Esophagus (tissue), 2 donors: ENCODE results near the gene ITPA. TPM values are rescaled to one million over a fixed set of nuclear protein-coding genes. Genes with fewer than 3 reads are reported as not detected.

ENCODE experiments used
- H3K27ac ChIP-seq, 2 donors: one replicate each; pipeline ENCODE4 v1.5.1; 2013; ENCODE audit warnings: low read depth in 2 of 2, mild to moderate bottlenecking in 2 of 2, inconsistent platforms in 1 of 2, low read length in 1 of 2, moderate library complexity in 1 of 2
- H3K27me3 ChIP-seq, 2 donors: one replicate each; pipeline ENCODE4 v1.6.1; 2013; ENCODE audit warnings: low read length in 2 of 2, control low read depth in 1 of 2, mild to moderate bottlenecking in 1 of 2; ENCODE audit not compliant: insufficient read depth in 2 of 2, control insufficient read depth in 1 of 2
- H3K36me3 ChIP-seq, 2 donors: one replicate each; pipeline ENCODE4 v1.6.1; 2013; ENCODE audit warnings: low read length in 1 of 2; ENCODE audit not compliant: control insufficient read depth in 2 of 2, insufficient read depth in 2 of 2
- H3K4me1 ChIP-seq, 2 donors: one replicate each; pipeline ENCODE4 v1.6.1; 2013; ENCODE audit warnings: low read length in 1 of 2; ENCODE audit not compliant: control insufficient read depth in 2 of 2, insufficient read depth in 2 of 2
- H3K4me3 ChIP-seq, 2 donors: one replicate each; pipeline ENCODE4 v1.5.1; 2013; ENCODE audit warnings: low read length in 2 of 2, mild to moderate bottlenecking in 2 of 2, low read depth in 1 of 2, moderate library complexity in 1 of 2
- H3K9me3 ChIP-seq, 2 donors: one replicate each; pipeline ENCODE4 v1.6.1; 2013; ENCODE audit warnings: mild to moderate bottlenecking in 2 of 2, low read depth in 1 of 2, low read length in 1 of 2, moderate library complexity in 1 of 2; ENCODE audit not compliant: control insufficient read depth in 2 of 2, insufficient read depth in 1 of 2
- WGBS, 2 donors: extraction: QIAGEN DNeasy Blood & Tissue Kit; methylation state at CpG; one replicate each; pipeline ENCODE4 v1.1.7; 2013; 5-methylcytosine and 5-hydroxymethylcytosine counted together
- polyA plus RNA-seq, 2 donors: library from polyadenylated mRNA; stranded (reverse); fragments of 200-250 nt; gene quantifications; one replicate each; pipeline ENCODE4 v1.2.3, GENCODE V29; 2013
- donor health status: healthy with polysubstance abuse.
- donor health status: Bipolar disorder and iron deficiency.

Gene ITPA
- 10 to 100 TPM; 55.8 to 73.5 TPM for polyA plus RNA-seq

DNA sequence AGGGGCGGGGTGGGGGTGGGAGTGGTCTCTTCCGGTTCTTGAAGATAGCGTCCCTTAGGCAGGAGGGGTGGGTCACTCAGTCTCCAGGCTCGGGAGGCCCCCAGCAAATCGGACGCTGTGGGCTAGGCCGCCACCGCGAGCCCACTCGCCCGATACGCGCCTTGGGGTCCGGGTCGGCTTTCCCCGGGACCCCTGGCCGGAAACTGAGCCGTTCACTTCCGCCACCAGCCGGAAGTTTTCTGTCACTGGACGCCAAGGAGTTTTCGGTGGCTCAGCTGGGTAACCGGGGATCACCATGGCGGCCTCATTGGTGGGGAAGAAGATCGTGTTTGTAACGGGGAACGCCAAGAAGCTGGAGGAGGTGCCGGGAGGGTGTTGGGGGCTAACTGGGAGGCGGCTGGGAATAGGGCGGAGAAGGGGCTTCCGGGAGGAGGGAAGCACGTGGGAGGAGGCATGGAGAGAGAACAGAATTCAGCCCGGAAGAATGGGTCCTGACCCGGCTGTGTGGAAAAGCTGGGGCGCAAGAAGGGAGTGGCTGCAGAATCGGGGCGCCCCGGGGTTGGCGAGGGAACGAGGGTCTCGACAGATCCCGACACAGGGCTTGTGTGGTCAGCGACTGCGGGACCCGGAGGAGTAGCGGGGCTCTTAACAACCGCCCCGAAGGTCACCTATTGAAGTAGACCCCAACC, at the start of gene ITPA:
ITPA (plus strand) TSS at position 242 of the 689 bp plus-strand sequence; CDS start at position 296, 54 bp downstream.
- Histone ChIP-seq H3K9me3 (no peaks in the 10 kb centered on the region), H3K4me1 (peaks cover 0 to 4% of the 10 kb centered on the region in 2 donors), H3K36me3 (peaks cover 0 to 7% of the 10 kb centered on the region in 2 donors), H3K27ac (peak within 1 kb of the TSS; percentile 82 to 83), H3K4me3 (peak within 1 kb of the TSS; percentile 84 to 89), H3K27me3 (no peaks in the 10 kb centered on the region)
- WGBS, 2 donors = 0% methylated on average over 48 of the region's 48 CpGs

DNA sequence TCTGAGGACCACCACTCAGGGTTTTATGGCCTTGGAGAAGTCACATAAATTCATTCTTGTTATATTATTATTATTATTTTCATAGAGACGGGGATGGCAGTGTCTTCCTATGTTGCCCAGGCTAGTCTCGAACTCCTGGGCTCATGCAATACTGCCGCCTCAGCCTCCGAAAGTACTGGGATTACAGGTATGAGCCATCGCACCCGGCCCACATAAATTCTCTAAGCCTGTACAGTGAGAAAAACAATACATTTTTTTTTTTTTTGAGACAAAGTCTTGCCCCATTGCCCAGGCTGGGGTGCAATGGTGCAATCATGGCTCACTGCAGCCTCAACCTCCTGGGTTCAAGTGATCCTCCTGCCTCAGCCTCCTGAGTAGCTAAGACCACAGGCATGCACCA, 48.9 kb upstream of the ITPA start:
- no peaks in the 10 kb centered on the region for H3K36me3 ChIP-seq
- 91% methylated on average over 6 of the region's 6 CpGs for WGBS, 2 donors
- H3K27ac ChIP-seq = no peak overlapping the region
- H3K27me3 ChIP-seq = no peaks in the 10 kb centered on the region
- H3K9me3 ChIP-seq = no peaks in the 10 kb centered on the region
- H3K4me3 ChIP-seq = no peak overlapping the region
- H3K4me1 ChIP-seq = peaks cover 7 to 9% of the 10 kb centered on the region in 2 donors

DNA sequence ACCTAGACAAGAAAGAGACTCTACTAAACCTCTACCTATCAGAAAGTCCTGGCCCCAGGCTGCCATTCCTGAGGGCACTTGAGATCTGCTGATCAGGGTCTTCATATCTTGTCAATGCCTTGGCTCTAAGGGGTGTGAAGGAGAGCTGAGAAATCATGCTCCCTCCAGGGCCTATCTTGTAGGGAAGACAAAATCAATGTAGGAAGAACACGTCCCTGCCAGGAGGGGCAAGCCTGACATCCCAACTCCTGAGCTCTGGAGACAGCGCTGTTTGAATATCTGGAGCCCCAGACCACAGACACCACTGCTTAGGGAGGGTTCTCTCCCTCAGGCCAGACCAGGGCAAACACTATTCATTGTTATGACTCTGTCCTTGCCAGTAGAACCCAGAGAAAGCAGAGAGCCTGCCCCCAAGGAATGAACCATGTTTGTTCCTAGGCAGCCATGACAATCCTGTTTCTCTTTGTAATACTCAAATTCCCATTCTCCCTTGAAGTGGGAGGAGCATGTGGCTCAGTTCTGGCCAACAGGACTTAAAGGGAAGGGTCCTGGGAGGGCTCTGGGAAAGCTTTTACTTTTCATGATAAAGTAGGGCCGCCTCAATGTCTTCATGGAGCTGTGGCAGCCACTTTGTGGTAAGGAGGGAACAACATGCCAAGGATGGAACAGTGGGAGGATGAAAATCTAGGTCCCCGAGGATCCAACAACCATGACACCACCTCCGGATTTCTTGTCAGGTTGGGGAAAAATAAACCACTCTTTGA, 47.8 kb upstream of the ITPA start:
- peaks cover 3 to 9% of the 10 kb centered on the region in 2 donors for H3K4me1 ChIP-seq
- H3K27me3 ChIP-seq = no peaks in the 10 kb centered on the region
- WGBS, 2 donors = 75 to 76% methylated on average over 5 of the region's 5 CpGs
- H3K9me3 ChIP-seq = no peaks in the 10 kb centered on the region
- no peaks in the 10 kb centered on the region for H3K36me3 ChIP-seq
- no peak overlapping the region for H3K27ac ChIP-seq
- no peak overlapping the region for H3K4me3 ChIP-seq

DNA sequence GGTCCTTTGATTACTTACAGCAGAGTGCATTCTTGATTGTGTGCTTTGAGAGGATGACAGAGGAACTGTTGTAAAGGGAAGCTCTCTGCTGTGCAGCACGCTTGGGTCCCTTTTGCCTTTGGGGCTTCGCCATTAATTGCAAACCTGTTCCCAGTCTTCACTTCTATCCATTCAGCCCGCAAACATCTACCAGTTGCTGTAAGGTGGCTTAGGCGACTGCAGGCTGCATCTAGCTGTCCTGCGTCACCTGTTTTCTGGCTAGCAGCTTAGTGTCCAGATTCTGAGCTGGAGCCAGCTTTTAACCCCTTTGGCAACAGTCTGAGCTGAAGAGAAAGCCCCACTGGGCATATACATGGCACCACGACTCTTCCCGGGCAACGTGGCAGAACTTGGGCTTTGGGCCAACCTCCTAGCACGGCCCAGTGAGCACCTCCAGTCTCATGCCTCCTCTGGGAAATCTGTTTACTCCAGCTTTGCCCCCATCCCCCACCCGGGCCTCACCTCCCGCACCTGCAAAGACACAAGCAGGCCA, 47.2 kb upstream of the ITPA start:
- WGBS, 2 donors = 42 to 55% methylated on average over 11 of the region's 11 CpGs
- no peaks in the 10 kb centered on the region for H3K9me3 ChIP-seq
- H3K36me3 ChIP-seq = no peaks in the 10 kb centered on the region
- H3K27ac ChIP-seq = no peak overlapping the region
- no peaks in the 10 kb centered on the region for H3K27me3 ChIP-seq
- peaks cover 3 to 7% of the 10 kb centered on the region in 2 donors for H3K4me1 ChIP-seq
- H3K4me3 ChIP-seq = no peak overlapping the region

DNA sequence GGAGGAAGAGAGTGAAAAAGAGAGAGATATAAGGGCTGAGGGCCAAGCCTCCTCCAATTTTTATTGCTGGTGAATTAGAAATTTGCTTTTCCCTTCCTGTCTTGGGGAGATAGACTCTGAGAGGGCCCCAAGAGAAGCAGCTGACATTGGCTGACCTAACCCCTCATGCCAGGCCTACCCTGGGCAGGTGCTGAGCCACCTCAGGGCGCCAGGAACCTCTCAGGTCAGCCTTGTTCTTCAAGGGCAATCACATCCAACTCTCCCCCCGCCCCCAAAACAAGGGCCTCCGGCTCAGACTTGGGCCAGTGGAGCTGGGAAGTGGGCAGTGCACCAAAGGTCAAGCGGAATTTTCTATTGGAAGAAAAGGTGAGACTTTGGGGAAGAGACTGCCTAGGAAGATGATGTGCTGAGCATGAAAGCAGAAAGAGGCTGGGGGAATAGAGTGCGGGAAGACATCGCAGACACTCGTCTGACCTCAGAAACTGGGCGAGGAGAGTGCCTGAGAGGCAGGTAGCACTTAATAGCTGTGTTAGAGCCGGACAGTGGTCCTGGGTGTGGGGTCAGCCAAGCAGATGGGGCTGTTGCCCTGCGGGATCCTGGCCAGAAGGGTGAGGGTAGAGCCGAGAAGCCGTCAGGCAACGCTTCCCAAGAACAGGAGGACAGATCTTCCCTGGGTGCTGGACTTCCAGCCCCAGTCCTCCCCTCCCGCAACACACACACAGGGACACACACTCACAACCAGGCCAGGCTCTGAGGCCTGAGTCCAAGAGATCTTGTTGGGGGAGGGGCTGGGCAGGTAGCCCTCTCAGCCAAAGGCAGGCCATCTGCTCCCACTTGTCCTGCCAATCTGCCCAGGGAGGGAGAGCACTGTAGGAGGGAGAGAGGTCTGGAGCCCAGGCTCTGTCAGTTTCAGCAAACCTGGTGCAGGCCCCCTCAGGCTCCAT, 45.9 kb upstream of the ITPA start:
- Histone ChIP-seq H3K36me3 (no peaks in the 10 kb centered on the region), H3K27ac (no peak overlapping the region), H3K4me3 (no peak overlapping the region), H3K27me3 (peaks cover 0 to 3% of the 10 kb centered on the region in 2 donors), H3K4me1 (peaks cover 0 to 9% of the 10 kb centered on the region in 2 donors), H3K9me3 (no peaks in the 10 kb centered on the region)
- 89 to 90% methylated on average over 14 of the region's 14 CpGs for WGBS, 2 donors

DNA sequence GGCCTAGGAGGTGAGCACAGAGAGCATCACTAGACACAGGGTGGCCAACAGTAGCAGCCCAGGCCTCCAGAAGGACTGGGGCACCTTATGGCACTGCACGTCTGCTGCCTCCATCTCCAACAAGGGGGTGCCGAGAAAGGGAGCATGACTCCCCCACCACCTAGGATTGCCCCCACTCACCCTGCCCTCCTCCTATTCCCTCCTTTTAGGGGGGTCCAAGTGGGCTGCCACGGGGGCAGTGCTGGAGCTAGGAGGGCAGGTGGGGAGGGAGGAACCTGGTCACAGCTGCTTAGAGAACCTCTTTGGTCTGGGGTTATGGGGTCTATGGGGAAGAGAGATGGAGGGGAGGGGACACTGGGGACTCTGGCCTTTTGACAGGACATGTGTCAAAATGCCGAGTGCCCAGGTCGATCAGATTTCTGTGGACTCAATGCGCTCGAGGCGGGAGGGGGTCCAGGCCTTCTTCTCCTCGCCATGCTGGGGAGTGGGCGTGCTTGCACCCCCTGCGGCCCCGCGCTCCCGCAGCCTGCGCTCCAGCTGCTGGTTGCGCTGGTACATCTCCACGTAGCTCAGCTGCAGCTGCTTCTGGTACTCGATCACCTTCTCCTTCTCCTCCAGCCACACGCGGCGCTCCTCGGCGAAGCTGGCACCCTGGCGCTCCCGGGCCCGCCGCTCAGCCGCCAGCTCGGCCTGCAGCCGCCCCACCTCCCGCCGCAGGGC, 45.1 kb upstream of the ITPA start:
- WGBS, 2 donors = 79 to 89% methylated on average over 24 to 32 of the region's 32 CpGs
- Histone ChIP-seq H3K4me3 (no peak overlapping the region), H3K9me3 (no peaks in the 10 kb centered on the region)

DNA sequence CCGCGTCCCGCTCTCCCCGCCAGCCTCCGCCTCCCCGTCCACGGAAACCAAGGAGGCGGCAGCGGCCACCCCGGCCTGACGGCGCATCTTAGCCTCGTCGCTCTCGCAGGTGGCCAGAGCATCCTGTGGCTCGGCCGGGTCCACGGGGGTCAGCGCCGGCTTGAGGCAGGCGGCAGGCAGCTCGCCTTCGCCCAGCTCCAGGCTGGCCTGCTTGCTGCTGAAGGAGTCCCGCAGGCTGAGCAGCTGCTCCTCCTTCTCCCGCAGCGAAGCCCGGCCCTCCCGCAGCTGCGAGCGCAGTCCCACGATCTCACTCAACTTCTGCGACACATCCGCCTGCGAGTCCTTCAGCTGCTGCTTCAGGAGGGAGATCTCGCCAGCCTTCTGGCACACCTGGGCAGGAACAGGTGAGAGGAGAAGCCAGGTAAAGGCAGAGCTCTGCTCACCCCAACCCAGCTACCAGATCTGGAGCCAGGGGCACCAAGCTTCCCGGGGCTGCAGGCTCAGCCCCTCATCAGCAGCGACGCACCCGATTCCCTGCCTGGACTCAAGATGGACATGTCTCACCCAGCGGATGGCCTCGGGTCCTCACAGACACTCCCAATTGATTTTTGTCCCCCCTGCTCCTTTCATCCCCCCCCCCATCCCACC, 44.4 kb upstream of the ITPA start:
- H3K27me3 ChIP-seq = peaks cover 0 to 3% of the 10 kb centered on the region in 2 donors
- H3K27ac ChIP-seq = no peak overlapping the region
- H3K36me3 ChIP-seq = no peaks in the 10 kb centered on the region
- H3K4me1 ChIP-seq = peaks cover 0 to 9% of the 10 kb centered on the region in 2 donors
- H3K9me3 ChIP-seq = no peaks in the 10 kb centered on the region
- WGBS, 2 donors = 83 to 87% methylated on average over 37 to 41 of the region's 41 CpGs
- no peak overlapping the region for H3K4me3 ChIP-seq

More for the DNA sequence above, 45.1 kb upstream of the ITPA start:
- peaks cover 0 to 9% of the 10 kb centered on the region in 2 donors for H3K4me1 ChIP-seq
- no peak overlapping the region for H3K27ac ChIP-seq
- peaks cover 0 to 3% of the 10 kb centered on the region in 2 donors for H3K27me3 ChIP-seq
- no peaks in the 10 kb centered on the region for H3K36me3 ChIP-seq

DNA sequence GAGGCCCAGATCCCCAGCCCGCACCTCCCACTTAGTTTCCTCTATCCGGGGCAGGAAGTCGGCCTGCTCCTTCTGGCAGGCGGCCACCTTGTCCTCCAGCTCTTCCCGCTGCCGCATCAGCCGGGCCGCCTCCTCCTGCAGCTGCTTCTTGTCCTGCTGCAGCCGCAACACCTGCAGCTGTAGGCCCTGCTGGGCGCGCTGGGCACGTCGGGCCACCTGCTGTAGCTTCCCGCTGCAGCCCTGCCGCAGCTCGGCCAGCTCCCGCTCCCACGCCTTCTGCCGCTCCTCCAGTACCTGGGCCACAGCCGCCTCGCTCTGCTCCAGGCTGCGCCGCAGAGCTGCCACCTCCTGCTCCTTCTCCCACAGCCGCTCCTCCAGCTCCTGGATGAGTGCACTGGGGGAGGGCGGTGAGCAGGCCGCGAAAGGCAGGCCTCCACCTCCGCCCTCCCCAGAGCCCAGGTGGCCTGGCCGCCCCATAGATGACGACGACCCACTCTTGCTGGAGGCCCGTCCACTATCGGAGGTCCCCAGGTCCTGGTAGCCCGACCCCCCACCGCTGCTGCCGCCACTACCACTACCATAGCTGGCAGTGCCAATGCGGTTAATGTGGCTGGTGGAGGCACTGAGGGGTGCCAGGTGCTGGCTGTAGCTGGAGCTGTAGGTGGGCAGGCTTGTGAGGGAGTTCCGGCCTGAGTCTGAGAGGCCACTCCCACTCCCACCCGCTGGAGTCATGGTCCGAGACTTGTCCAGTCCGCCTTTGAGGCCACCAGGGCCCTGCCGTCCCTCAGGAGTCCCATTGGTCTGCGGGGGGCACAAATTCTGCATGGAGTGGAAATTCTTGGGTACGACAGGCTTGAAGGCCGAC, 43.6 kb upstream of the ITPA start:
- Histone ChIP-seq H3K27ac (no peak overlapping the region), H3K4me1 (peaks cover 0 to 9% of the 10 kb centered on the region in 2 donors), H3K9me3 (no peaks in the 10 kb centered on the region), H3K27me3 (peaks cover 0 to 3% of the 10 kb centered on the region in 2 donors), H3K36me3 (no peaks in the 10 kb centered on the region), H3K4me3 (no peak overlapping the region)
- 69 to 76% methylated on average over 39 to 45 of the region's 45 CpGs for WGBS, 2 donors
